ENCODE results near the gene KPNA1.

The KPNA1 gene

DNA sequence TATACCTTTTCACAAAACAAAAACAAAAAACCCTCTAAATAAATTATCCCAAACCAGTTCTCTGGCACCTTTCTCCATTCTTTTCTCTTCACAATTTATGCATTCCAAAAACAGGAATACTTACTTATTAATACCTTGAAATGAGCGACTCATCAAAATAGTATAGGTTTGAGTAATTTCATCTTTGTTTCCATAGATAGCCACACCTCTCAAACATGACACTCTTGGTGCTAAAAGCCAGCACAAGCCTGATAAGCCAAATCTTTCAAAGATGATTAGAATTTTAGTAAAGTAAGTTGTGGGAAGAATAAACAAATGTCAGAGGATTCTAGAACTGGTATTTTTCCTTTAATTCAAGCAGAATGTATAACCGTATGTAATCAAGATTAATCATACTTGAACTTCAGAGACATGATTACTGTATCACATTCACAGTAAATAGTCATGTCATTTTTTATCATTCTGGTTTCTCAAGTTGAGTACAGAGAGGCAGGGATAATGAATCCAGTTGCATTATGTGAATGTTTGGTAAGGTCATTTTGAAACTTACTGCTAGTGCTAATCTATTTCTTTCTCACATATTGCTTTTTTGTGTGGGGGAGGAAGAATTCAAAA is 86.8 kb downstream of the KPNA1 start:
- Histone ChIP-seq H3K4me1 (no peaks in the 10 kb centered on the region), H3K9me3 (no peaks in the 10 kb centered on the region), H3K4me3 (ENCODE audit: low read depth, low read length) (no peak overlapping the region), H3K27me3 (no peaks in the 10 kb centered on the region), H3K36me3 (peaks cover 48% of the 10 kb centered on the region)
- TF ChIP-seq, protein P1, sequence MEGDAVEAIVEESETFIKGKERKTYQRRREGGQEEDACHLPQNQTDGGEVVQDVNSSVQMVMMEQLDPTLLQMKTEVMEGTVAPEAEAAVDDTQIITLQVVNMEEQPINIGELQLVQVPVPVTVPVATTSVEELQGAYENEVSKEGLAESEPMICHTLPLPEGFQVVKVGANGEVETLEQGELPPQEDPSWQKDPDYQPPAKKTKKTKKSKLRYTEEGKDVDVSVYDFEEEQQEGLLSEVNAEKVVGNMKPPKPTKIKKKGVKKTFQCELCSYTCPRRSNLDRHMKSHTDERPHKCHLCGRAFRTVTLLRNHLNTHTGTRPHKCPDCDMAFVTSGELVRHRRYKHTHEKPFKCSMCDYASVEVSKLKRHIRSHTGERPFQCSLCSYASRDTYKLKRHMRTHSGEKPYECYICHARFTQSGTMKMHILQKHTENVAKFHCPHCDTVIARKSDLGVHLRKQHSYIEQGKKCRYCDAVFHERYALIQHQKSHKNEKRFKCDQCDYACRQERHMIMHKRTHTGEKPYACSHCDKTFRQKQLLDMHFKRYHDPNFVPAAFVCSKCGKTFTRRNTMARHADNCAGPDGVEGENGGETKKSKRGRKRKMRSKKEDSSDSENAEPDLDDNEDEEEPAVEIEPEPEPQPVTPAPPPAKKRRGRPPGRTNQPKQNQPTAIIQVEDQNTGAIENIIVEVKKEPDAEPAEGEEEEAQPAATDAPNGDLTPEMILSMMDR (IDR thresholded peaks at IDR 0.05; ENCODE audit: low read depth, low read length): no peak
- DNase-seq: no peak

DNA sequence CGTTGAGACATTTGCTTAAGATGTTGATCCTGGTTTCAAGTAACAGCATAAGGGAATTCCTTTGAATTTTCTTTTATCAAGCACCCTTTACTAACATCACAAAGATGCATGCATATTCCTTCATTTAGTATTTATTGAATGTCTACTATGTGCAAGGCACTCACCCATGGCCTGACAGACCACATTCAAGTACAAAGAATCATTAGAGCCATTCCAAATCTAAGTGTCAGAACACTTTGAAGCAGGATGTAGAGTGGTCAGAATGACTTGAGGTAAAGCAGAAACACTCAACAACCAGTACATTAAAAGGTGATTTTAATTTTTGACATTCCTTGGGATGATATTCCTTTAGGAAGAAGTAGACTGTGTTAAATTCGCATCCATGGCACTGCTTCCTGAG is 92.9 kb downstream of the KPNA1 start:
- DNase-seq: no peak
- peaks cover 27% of the 10 kb centered on the region for H3K36me3 ChIP-seq

DNA sequence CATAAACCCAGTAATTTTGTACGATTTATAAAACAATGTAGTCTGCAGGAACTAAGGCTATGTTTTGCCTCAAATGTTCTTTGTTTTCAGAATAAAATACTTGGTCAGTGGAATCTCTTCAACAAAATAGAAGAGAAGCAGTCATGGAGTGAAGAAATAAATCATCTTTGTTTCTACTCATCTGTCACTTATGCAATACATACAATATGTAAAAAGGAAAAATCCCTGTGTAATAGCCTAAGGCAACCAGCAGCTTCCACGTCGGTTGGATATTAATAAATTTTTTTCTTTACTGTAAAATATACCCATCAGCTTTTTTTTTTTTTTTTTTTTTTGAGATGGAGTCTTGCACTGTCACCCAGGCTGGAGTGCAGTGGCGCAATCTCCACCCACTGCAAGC is 93.6 kb downstream of the KPNA1 start:
- Histone ChIP-seq H3K4me3 (ENCODE audit: low read depth, low read length) (no peak overlapping the region), H3K36me3 (peaks cover 19% of the 10 kb centered on the region), H3K9me3 (no peaks in the 10 kb centered on the region), H3K4me1 (no peaks in the 10 kb centered on the region), H3K27me3 (no peaks in the 10 kb centered on the region)
- TF ChIP-seq, protein P1 (IDR thresholded peaks at IDR 0.05; ENCODE audit: low read depth, low read length): no peak
- no peak for DNase-seq

More for the DNA sequence above, 92.9 kb downstream of the KPNA1 start:
- Histone ChIP-seq H3K27me3 (no peaks in the 10 kb centered on the region), H3K4me1 (no peaks in the 10 kb centered on the region), H3K4me3 (ENCODE audit: low read depth, low read length) (no peak overlapping the region), H3K9me3 (no peaks in the 10 kb centered on the region)
- TF ChIP-seq, protein P1 (IDR thresholded peaks at IDR 0.05; ENCODE audit: low read depth, low read length): no peak

DNA sequence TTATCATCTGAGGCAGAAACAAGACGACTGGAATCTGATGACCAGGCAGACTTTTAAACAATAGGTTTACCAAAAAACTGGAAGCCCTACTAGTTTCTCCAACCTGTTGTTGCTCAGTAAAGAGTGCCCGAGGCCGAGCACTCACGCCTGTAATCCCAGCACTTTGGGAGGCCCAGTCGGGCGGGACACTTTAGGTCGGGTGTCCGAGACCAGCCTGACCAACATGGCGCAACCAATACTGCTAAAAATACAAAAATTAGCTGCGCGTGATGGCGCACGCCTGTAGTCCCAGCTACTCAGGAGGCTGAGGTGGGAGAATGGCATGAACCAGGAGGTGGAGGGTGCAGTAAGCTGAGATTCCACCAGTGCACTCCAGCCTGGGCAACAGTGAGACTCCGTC is 97.8 kb downstream of the KPNA1 start:
- Histone ChIP-seq H3K4me3 (ENCODE audit: low read depth, low read length) (peak overlapping the region; percentile 93), H3K4me1 (no peaks in the 10 kb centered on the region; the same call in 1 of the 2 replicates), H3K36me3 (no peaks in the 10 kb centered on the region), H3K9me3 (no peaks in the 10 kb centered on the region), H3K27me3 (no peaks in the 10 kb centered on the region)
- peak; percentile 8 for DNase-seq
- TF ChIP-seq, protein P1 (IDR thresholded peaks at IDR 0.05; ENCODE audit: low read depth, low read length): no peak

DNA sequence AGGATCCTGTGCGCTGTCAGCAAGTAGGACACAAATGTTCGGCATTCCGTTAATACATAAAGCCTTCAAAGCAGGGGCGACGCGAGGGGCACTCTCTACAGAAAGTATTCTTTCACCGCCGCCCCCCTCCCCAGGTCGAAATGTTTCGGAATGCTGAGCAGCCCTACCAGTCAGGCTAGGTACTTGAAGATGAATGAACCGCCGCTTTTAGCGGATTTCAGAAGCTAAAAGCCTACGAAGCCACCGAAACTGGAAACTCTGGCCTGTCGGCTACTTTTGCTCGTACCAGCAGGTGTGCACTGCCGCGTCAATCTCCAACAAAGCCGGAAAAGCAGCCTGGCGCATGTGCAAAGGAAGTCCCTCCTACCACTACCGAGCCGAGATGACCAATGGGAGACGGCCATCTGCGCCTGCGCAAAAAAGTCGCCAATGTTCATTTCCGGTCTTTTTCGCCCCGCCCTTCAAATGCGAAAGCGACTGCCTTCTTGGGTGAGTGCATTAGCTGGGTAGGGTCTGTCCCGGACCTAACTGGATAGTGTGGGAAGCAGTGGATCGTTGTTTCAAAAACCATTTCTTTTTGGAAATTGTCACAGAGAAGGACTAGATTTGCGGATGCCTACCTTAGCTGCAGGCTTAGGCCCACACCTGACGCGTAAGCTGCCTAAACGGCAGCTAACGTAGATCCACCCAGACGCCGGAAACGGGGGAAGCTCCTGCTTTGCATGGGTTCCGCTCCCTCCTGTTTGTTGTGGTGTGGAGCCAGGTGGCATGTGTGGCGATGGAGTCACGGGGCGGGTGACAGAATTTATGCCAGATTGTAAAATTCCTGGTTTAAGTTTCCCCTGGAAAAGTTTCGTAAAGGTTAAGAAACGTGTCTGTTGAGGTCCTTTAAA is 98.7 kb downstream of the KPNA1 start, which contains the start of gene WDR5B:
WDR5B (minus strand) TSS at position 301 of the 893 bp plus-strand sequence. CDS start 534 bp downstream, outside the sequence.
- Histone ChIP-seq H3K27me3 (no peaks in the 10 kb centered on the region), H3K9me3 (no peaks in the 10 kb centered on the region), H3K36me3 (no peaks in the 10 kb centered on the region), H3K4me3 (ENCODE audit: low read depth, low read length) (peak within 1 kb of the TSS; percentile 93), H3K4me1 (no peaks in the 10 kb centered on the region; the same call in 1 of the 2 replicates)
- peak; percentile 97 for DNase-seq
- TF ChIP-seq, protein P1 (IDR thresholded peaks at IDR 0.05; ENCODE audit: low read depth, low read length): no peak

All from BE2C (cell line).